OCI-LY1 (cell line): ENCODE results near the gene MPZL3.

Experiments used
- H2AFZ ChIP-seq: fragments of 200-600 bp; sonication (generic), shearing (Covaris generic); 2 replicates; pipeline ENCODE4 v1.6.0; 2014; ENCODE audit warnings: antibody characterized with exemption, mild to moderate bottlenecking, low read length
- H3F3A ChIP-seq: fragments of 200-600 bp; sonication (generic), shearing (Covaris generic); 2 replicates; pipeline ENCODE4 v1.6.0; 2014; ENCODE audit warnings: mild to moderate bottlenecking, antibody characterized with exemption, low read length, moderate library complexity; ENCODE audit not compliant: insufficient read depth
- H3K27ac ChIP-seq: fragments of 200-600 bp; sonication (generic); 2 replicates; pipeline ENCODE4 v1.5.1; 2014; ENCODE audit warnings: low read length, mixed run types, mild to moderate bottlenecking, low read depth; ENCODE audit not compliant: poor library complexity, severe bottlenecking
- H3K27me3 ChIP-seq: fragments of 200-600 bp; sonication (generic); 2 replicates; pipeline ENCODE4 v1.6.0; 2014; ENCODE audit warnings: antibody characterized with exemption, mild to moderate bottlenecking, low read length, moderate library complexity; ENCODE audit not compliant: insufficient read depth
- H3K36me3 ChIP-seq: fragments of 200-600 bp; sonication (generic); 2 replicates; pipeline ENCODE4 v1.6.1; 2014; ENCODE audit warnings: mild to moderate bottlenecking, antibody characterized with exemption, low read length, moderate library complexity, mixed read lengths; ENCODE audit not compliant: insufficient read depth
- H3K4me1 ChIP-seq: fragments of 200-600 bp; sonication (generic); 2 replicates; pipeline ENCODE4 v1.5.1; 2014; ENCODE audit warnings: mild to moderate bottlenecking, low read length, moderate library complexity; ENCODE audit not compliant: insufficient read depth, severe bottlenecking
- H3K4me2 ChIP-seq: fragments of 200-600 bp; sonication (generic), shearing (Covaris generic); 2 replicates; pipeline ENCODE4 v1.6.1; 2014; ENCODE audit warnings: low read length
- H3K4me3 ChIP-seq: fragments of 200-600 bp; sonication (generic); 2 replicates; pipeline ENCODE4 v1.5.1; 2014; ENCODE audit warnings: low read length, low read depth, mild to moderate bottlenecking, mixed read lengths; ENCODE audit not compliant: poor library complexity, severe bottlenecking
- H3K79me2 ChIP-seq: fragments of 200-600 bp; shearing (Covaris generic); 2 replicates; pipeline ENCODE4 v1.6.1; 2016; ENCODE audit warnings: mixed run types, low read length, mixed read lengths; ENCODE audit not compliant: insufficient read depth
- H3K9ac ChIP-seq: fragments of 200-600 bp; sonication (generic), shearing (Covaris generic); 2 replicates; pipeline ENCODE4 v1.6.1; 2014; ENCODE audit warnings: mild to moderate bottlenecking, low read length, mixed read lengths
- H3K9me2 ChIP-seq: fragments of 200-600 bp; sonication (generic), shearing (Covaris generic); 2 replicates; pipeline ENCODE4 v1.6.1; 2014; ENCODE audit warnings: low read depth, mild to moderate bottlenecking, low read length, mixed read lengths
- H3K9me3 ChIP-seq: fragments of 200-600 bp; shearing (Covaris generic); 2 replicates; pipeline ENCODE4 v1.6.1; 2014; ENCODE audit warnings: low read length, mixed read lengths
- H4K20me1 ChIP-seq: fragments of 200-600 bp; sonication (generic), shearing (Covaris generic); 2 replicates; pipeline ENCODE4 v1.6.0; 2016; ENCODE audit warnings: mild to moderate bottlenecking, low read length; ENCODE audit not compliant: insufficient read depth
- EZH2 ChIP-seq: fragments of 200-600 bp; sonication (generic), shearing (Covaris generic); IDR thresholded peaks from 2 replicates; pipeline ENCODE4 v1.8.0; 2017; ENCODE audit warnings: borderline replicate concordance, mixed run types, mild to moderate bottlenecking, antibody characterized with exemption, low read length, moderate library complexity, mixed read lengths
- TF ChIP-seq, protein P1 (sequence below): fragments of 200-600 bp; sonication (generic), shearing (Covaris generic); IDR thresholded peaks from 2 replicates; pipeline ENCODE4 v1.5.1; 2017; ENCODE audit warnings: mild to moderate bottlenecking, antibody characterized with exemption, low read length, moderate library complexity, mixed read lengths

The MPZL3 gene

DNA sequence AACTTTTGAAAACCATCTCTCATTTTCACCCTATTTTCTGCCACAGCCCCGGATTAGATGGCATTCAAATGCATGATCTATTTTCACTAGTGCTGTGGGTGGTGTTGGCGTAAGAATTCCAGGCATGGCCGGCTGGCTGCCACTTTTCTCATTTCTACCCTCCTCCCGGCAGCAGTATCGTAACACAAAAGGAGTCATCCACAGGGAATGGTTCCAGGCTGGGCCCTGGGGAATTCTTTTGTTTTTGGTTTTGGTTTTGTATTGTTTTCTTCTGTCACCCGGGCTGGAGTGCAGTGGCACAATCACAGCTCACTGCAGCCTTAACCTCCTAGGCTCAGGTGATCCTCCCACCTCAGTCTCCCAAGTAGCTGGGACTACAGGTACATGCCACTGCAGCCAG, 41.2 kb downstream of the MPZL3 start:
- Histone ChIP-seq H3K27me3 (no peaks in the 10 kb centered on the region), H4K20me1 (no peaks in the 10 kb centered on the region), H2AFZ (no peak overlapping the region), H3K9me3 (no peaks in the 10 kb centered on the region), H3K9ac (no peak overlapping the region), H3K4me2 (no peak overlapping the region), H3K36me3 (peaks cover 3% of the 10 kb centered on the region; the same call in 1 of the 2 replicates), H3K4me3 (no peak overlapping the region), H3K27ac (no peak overlapping the region), H3K79me2 (no peaks in the 10 kb centered on the region), H3K9me2 (no peaks in the 10 kb centered on the region), H3F3A (no peaks in the 10 kb centered on the region), H3K4me1 (peaks cover 37% of the 10 kb centered on the region)
- no peak for TF ChIP-seq EZH2
- TF ChIP-seq, protein P1, sequence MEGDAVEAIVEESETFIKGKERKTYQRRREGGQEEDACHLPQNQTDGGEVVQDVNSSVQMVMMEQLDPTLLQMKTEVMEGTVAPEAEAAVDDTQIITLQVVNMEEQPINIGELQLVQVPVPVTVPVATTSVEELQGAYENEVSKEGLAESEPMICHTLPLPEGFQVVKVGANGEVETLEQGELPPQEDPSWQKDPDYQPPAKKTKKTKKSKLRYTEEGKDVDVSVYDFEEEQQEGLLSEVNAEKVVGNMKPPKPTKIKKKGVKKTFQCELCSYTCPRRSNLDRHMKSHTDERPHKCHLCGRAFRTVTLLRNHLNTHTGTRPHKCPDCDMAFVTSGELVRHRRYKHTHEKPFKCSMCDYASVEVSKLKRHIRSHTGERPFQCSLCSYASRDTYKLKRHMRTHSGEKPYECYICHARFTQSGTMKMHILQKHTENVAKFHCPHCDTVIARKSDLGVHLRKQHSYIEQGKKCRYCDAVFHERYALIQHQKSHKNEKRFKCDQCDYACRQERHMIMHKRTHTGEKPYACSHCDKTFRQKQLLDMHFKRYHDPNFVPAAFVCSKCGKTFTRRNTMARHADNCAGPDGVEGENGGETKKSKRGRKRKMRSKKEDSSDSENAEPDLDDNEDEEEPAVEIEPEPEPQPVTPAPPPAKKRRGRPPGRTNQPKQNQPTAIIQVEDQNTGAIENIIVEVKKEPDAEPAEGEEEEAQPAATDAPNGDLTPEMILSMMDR, result no peak

DNA sequence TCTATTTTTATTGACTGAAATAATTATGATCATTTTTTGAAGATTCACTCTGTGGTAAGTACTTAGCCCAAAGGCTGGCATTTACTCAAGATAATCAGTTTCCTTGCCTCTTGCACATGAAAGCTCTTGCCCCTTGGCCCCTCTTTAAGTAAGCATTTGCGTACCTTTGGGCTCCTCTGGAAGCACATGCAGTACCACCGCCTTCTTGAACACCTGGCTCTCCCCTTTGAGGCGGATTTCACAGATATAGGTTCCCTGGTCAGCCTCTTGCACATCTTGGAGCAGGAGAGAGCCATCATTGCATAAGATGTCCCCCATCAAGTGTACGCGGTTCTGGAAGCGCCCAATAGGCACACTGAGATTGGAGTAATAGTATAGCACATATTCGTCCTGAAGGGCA, 41.8 kb downstream of the MPZL3 start:
- Histone ChIP-seq H3K9me2 (no peaks in the 10 kb centered on the region), H3K27ac (no peak overlapping the region), H3K4me3 (no peak overlapping the region), H2AFZ (no peak overlapping the region), H4K20me1 (no peaks in the 10 kb centered on the region), H3K9ac (no peak overlapping the region), H3K4me2 (no peak overlapping the region), H3F3A (no peaks in the 10 kb centered on the region), H3K27me3 (no peaks in the 10 kb centered on the region), H3K4me1 (peaks cover 32% of the 10 kb centered on the region), H3K79me2 (no peaks in the 10 kb centered on the region), H3K9me3 (no peaks in the 10 kb centered on the region), H3K36me3 (peaks cover 3% of the 10 kb centered on the region; the same call in 1 of the 2 replicates)
- TF ChIP-seq, protein P1, result no peak
- no peak for TF ChIP-seq EZH2

DNA sequence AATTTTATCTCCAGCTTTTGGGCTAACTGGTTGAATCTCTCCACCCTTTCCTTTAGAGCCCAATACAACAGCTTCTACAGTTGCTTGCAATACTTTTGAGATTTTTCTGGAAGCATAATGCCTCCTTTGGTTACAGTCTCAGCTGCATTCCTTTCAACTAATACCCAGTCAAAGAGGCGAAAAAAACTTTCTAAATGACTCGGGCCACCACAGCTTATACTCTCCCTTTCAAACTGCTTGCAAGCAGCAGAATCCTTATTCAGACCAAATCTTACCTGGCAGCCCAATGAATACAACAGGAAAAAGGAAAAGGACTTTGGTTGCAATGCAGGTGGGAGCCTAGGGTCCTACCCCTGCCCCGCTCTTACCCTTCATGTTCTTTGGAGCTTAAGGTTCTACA, 43.1 kb downstream of the MPZL3 start:
- TF ChIP-seq EZH2, result no peak
- TF ChIP-seq, protein P1, result no peak
- peaks cover 19% of the 10 kb centered on the region for H3K4me1 ChIP-seq
- no peak overlapping the region for H3K27ac ChIP-seq
- no peak overlapping the region for H3K4me3 ChIP-seq
- H3K9me2 ChIP-seq, result no peaks in the 10 kb centered on the region
- no peaks in the 10 kb centered on the region for H3F3A ChIP-seq
- H2AFZ ChIP-seq, result no peak overlapping the region
- no peaks in the 10 kb centered on the region for H4K20me1 ChIP-seq
- H3K4me2 ChIP-seq, result no peak overlapping the region
- H3K79me2 ChIP-seq, result no peaks in the 10 kb centered on the region
- no peaks in the 10 kb centered on the region for H3K27me3 ChIP-seq
- peaks cover 3% of the 10 kb centered on the region; the same call in 1 of the 2 replicates for H3K36me3 ChIP-seq
- H3K9me3 ChIP-seq, result no peaks in the 10 kb centered on the region
- no peak overlapping the region for H3K9ac ChIP-seq
